GM12875 (cell line): Measurements from ENCODE around the gene CMBL.
"Not testable (repeated sequence)": the region's sequence is repeated elsewhere in the genome, so short reads cannot be mapped to it uniquely, and the experiment has no call there.

Experiments
- H3K4me3 ChIP-seq: one replicate; pipeline ENCODE4 v1.5.1; 2011; ENCODE audit warnings: low read depth, low read length, control low read depth
- TF ChIP-seq, protein P1 (sequence below): IDR thresholded peaks from 2 replicates; pipeline ENCODE4 v1.5.1; 2011; ENCODE audit warnings: low read depth, mild to moderate bottlenecking, control low read depth, inconsistent platforms, low read length, moderate library complexity, borderline replicate concordance; ENCODE audit not compliant: insufficient read depth

CMBL gene

DNA sequence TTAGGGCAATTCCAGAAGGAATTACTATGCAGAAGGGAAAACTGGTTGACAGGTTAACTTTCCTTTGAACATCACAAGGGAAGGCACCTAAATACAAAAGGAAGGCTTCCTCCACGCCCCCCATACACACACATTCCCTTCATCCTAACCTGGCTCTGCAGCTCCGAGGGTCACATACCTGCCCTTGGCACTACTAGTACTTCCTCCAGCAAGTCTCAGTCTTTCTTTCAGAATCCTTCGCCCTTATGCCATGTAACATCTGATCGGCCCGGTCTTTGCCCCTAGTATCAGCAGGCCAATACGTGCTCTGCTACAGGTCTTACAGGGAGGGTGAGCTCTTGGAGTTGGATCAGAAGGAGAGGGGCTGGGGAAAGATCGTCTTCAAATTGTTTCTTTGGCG is 44.2 kb upstream of the CMBL start:
- TF ChIP-seq, protein P1, sequence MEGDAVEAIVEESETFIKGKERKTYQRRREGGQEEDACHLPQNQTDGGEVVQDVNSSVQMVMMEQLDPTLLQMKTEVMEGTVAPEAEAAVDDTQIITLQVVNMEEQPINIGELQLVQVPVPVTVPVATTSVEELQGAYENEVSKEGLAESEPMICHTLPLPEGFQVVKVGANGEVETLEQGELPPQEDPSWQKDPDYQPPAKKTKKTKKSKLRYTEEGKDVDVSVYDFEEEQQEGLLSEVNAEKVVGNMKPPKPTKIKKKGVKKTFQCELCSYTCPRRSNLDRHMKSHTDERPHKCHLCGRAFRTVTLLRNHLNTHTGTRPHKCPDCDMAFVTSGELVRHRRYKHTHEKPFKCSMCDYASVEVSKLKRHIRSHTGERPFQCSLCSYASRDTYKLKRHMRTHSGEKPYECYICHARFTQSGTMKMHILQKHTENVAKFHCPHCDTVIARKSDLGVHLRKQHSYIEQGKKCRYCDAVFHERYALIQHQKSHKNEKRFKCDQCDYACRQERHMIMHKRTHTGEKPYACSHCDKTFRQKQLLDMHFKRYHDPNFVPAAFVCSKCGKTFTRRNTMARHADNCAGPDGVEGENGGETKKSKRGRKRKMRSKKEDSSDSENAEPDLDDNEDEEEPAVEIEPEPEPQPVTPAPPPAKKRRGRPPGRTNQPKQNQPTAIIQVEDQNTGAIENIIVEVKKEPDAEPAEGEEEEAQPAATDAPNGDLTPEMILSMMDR = no peak
- H3K4me3 ChIP-seq = no peak overlapping the region

- H3K4me3 ChIP-seq = no peak overlapping the region
- TF ChIP-seq, protein P1 = no peak
Observed at GRCh38 chr5:10351199-10351905, 43.6 kb upstream of the CMBL start.

DNA sequence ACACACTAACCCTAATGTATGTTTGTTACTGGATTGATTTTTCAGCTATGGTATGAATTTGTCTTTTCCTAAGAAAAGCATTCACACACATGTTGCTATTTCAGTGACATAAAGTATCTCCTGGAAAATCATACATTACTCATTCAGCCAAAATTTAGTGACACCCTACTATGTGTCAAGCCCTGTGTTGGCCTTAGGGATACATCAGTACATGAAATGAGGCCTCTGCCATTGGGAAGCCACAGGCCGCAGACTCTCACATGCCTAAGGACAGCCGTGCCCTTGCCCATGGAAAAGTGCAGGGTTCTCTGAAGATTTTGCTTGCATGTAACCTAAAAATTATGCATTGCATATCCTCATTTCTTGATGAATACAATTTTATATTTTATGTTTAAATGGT is 40.6 kb upstream of the CMBL start:
- H3K4me3 ChIP-seq = no peak overlapping the region
- TF ChIP-seq, protein P1 = no peak

DNA sequence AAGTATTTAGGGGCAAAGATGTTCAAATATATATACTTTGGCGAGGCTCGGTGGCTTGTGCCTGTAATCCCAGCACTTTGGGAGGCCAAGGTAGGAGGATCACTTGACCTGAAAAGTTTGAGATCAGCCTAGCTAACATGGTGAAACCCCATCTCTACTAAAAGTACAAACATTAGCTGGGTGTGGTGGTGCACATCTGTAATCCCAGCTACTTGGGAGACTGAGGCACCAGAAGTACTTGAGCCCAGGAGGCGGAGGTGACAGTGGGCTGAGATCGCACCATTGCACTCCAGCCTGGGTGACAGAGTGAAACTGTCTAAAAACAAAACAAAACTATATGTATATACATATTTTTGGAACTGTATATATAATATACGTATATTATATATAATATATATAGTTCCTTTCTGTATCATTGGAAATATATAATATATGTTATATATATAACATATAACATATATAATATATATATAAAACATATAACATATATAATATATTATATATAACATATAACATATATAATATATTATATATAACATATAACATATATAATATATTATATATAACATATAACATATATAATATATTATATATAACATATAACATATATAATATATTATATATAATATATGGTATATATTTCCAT is 36.9 kb upstream of the CMBL start:
- not testable (repeated sequence) for H3K4me3 ChIP-seq

DNA sequence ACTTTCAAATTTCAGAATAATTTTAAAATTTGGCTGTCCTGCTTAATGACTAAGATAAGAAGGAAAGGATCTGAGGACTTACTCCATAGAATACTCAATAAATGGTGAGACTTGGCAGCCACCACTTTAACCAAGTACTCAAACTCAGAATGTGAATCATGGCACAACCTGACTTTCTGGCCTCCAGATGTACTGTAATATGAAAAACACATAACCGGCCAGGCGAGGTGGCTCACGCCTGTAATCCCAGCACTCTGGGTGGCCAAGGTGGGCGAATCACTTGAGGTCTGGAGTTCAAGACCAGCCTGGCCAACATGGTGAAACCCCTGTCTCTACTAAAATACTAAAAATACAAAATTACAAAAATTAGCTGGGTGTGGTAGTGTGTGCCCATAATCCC is 35.8 kb upstream of the CMBL start:
- no peak overlapping the region for H3K4me3 ChIP-seq
- TF ChIP-seq, protein P1 = no peak

- TF ChIP-seq, protein P1 = no peak
Observed at GRCh38 chr5:10339958-10340357, 32.3 kb upstream of the CMBL start.

DNA sequence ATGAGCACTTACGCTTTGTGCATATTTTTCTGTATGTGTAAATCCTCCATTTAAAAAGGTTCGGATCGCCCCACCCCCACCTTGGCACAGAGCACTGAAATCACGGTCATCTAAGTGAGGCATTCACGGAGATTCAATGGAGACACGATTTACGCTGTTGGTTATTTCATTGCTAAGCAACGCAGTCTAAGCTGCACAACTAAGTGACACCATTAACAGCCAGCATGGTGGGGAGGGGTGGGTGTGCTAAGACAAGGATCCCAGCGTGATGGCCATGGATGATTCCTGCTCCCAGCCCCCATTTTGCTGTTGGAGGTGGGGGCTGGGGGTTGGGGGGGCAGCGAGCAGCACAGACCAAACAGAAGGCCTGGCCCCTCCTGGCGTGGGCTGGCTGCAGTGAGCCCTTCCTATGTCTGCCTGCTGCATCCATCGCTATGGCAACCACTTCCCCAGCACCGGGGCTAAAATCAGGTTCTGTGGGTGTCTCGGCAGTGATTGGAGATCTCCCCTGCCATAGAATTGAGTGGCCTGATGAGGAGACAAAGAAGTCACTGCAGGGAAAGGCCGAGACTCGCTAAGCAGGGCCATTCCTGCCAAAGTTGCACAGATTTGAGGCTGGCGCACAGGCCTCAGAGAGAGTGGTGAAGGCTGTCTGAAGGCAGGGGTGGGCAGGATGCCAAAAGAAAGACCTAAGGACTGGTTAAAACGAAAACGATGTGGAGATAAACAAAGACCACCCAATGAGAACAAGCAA is 31.5 kb upstream of the CMBL start:
- no peak overlapping the region for H3K4me3 ChIP-seq
- TF ChIP-seq, protein P1 = no peak

More at GRCh38 chr5:10339958-10340357, 32.3 kb upstream of the CMBL start:
- H3K4me3 ChIP-seq = no peak overlapping the region
